Measurements from ENCODE around the gene C9.

DNA sequence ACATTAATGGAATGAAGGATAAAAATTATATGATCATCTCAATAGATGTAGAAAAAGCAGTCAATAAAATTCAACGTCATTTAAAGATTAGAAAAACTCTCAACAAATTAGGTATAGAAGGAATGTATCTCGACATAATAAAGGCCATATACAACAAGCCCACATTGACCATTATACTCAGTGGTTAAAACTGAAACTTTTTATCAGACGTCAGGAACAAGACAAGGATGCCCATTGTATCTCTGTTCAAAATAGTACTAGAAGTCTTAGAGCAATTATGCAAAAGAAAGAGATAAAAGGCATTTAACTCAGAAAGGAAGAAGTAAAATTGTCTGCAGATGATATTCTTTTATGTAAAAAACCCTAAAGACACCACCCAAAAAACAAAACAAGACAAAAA lies 40.8 kb downstream of the C9 start:
- TF ChIP-seq, protein P1, sequence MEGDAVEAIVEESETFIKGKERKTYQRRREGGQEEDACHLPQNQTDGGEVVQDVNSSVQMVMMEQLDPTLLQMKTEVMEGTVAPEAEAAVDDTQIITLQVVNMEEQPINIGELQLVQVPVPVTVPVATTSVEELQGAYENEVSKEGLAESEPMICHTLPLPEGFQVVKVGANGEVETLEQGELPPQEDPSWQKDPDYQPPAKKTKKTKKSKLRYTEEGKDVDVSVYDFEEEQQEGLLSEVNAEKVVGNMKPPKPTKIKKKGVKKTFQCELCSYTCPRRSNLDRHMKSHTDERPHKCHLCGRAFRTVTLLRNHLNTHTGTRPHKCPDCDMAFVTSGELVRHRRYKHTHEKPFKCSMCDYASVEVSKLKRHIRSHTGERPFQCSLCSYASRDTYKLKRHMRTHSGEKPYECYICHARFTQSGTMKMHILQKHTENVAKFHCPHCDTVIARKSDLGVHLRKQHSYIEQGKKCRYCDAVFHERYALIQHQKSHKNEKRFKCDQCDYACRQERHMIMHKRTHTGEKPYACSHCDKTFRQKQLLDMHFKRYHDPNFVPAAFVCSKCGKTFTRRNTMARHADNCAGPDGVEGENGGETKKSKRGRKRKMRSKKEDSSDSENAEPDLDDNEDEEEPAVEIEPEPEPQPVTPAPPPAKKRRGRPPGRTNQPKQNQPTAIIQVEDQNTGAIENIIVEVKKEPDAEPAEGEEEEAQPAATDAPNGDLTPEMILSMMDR (IDR thresholded peaks at IDR 0.05) = no peak
- no peak for TF ChIP-seq POLR2A (IDR thresholded peaks at IDR 0.05)

Measured in heart left ventricle (tissue), 13 donors.